Measurements from ENCODE around the gene EFTUD2. TPM values are rescaled to one million over a fixed set of nuclear protein-coding genes. Genes with fewer than 3 reads are reported as not detected.

Gene EFTUD2
- total and polyA plus RNA-seq, 11 donors: 21.3 to 106 (median 65.0) TPM

DNA sequence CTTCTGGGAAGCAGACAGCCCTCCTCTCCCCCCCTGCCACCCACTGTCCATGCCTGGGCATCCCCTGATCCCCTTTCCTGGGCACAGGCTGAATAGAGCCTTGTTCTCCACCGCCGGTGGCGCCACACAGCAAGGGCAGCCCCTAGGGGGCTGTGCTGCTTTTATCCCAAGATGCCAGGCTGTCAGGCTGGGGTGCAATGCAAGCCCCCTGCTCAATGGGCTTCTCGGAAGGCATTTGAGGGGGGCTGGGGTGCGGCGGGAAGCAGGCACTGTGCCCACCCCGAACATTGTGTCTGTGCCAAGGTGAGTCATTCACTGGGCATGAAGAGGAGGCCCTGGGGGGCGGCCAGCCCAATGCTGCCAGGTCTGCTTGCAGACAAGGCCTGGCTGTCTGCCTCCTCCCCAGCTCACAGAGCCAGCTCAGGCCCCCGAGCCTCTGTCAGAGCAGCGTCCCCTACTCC is 17.6 kb upstream of the EFTUD2 start:
- intact Hi-C loops (cut with DNase I): loop anchor here in 6 of 10 donors (5.0 to 10.0 kb wide), 3 partner anchors 178 to 278 kb away; no protein-coding TSS in a partner anchor
- H3K27ac ChIP-seq: peak overlapping the region in 11 of 12 donors; percentile 37 to 75 (median 62)

DNA sequence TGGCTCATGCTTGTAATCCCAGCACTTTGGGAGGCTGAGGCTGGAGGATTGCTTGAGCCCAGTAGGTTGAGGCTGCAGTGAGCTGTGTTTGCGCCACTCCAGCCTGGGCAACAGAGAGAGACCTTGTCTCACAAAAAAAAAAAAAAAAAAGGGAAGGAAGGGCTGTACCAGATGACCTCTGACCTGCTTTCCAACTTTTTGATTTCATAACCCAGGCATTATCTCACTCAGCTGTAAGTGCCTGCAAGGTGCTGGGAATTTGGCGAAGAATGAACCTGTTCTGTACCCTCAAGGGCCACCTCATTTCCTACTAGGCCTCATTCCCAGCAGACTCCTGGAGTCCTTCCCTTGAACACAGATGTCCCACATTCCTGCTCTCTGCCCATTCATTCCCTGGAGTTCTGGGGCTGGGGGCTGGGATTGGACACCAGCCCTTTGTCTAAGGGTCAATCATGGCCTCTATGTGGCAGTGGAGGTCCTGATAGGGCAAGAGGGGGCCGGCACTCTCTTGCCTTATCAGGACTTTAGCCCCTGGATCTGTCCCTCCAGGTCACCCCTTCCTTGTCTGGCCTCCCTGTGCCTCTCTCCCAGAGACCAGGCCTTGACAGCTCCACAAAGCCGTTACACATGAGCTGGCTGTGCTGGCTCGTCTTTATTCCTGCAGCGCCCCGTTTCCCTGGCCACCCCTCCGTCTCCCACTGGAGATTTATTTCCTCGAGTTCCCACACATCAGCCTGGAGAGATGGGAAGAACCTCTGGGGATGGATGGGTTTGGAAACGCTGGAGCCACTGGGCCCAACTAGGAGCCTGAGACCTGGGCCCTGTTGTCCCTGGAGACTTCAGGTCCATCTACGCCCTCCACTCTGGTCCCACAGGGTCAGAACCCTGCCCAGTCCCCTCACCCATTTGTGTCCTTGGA is 16.9 kb upstream of the EFTUD2 start:
- Histone ChIP-seq H3K27ac (peak overlapping the region in 11 of 12 donors; percentile 37 to 75 (median 62)), H3K9me3 (no peaks in the 10 kb centered on the region), H3K4me1 (peaks cover 0 to 38% (median 20%) of the 10 kb centered on the region in 12 donors), H3K36me3 (no peaks in the 10 kb centered on the region), H3K27me3 (peaks cover 0 to 25% (median 0%) of the 10 kb centered on the region in 9 donors), H3K4me3 (no peak overlapping the region)
- no peak for TF ChIP-seq POLR2A (IDR thresholded peaks at IDR 0.05)
- TF ChIP-seq, protein P1, sequence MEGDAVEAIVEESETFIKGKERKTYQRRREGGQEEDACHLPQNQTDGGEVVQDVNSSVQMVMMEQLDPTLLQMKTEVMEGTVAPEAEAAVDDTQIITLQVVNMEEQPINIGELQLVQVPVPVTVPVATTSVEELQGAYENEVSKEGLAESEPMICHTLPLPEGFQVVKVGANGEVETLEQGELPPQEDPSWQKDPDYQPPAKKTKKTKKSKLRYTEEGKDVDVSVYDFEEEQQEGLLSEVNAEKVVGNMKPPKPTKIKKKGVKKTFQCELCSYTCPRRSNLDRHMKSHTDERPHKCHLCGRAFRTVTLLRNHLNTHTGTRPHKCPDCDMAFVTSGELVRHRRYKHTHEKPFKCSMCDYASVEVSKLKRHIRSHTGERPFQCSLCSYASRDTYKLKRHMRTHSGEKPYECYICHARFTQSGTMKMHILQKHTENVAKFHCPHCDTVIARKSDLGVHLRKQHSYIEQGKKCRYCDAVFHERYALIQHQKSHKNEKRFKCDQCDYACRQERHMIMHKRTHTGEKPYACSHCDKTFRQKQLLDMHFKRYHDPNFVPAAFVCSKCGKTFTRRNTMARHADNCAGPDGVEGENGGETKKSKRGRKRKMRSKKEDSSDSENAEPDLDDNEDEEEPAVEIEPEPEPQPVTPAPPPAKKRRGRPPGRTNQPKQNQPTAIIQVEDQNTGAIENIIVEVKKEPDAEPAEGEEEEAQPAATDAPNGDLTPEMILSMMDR (IDR thresholded peaks at IDR 0.05): no peak
- DNase-seq (peak in 1 of 5 donors; percentile 26), ATAC-seq (peak in 1 of 4 donors; percentile 2)
- 75 to 79% (median 76%) methylated on average over 11 of the region's 11 CpGs for WGBS, 4 donors
- intact Hi-C loops (cut with DNase I): loop anchor here in 6 of 10 donors (5.0 to 10.0 kb wide), 3 partner anchors 179 to 279 kb away; no protein-coding TSS in a partner anchor

More for the DNA sequence above, 17.6 kb upstream of the EFTUD2 start:
- H3K36me3 ChIP-seq: no peaks in the 10 kb centered on the region
- DNase-seq (peak; percentile 72 to 89 (median 82)), ATAC-seq (peak; percentile 65 to 79 (median 69))
- TF ChIP-seq, protein P1 (IDR thresholded peaks at IDR 0.05): peak in 1 of 12 donors; percentile 2
- no peak for TF ChIP-seq POLR2A (IDR thresholded peaks at IDR 0.05)
- no peaks in the 10 kb centered on the region for H3K9me3 ChIP-seq
- peaks cover 0 to 19% (median 0%) of the 10 kb centered on the region in 9 donors for H3K27me3 ChIP-seq
- H3K4me1 ChIP-seq: peaks cover 0 to 40% (median 17%) of the 10 kb centered on the region in 12 donors
- no peak overlapping the region for H3K4me3 ChIP-seq
- WGBS, 4 donors: 39 to 52% (median 43%) methylated on average over 9 to 10 of the region's 10 CpGs

DNA sequence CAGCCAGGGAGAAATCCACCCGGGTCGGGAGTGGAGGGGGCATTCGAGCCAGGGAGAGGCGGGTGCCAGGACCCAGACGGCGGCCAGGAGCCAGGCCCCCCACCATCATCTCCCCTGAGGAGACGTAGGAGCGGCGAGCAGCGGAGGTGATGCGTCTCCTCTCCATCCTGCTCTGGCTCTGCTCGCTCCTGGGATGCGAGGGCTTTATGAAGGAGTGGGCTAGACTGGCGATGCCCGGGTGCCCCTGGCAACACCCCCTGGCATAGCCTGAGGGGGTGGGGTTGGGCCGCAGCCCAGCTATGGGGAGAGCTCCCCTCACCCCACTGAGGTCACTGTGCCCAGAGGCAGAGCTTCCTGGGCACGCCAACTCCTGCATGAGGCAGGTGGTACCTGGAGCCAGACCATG is 16.1 kb upstream of the EFTUD2 start, which contains the start of gene GFAP:
TSS of gene GFAP (minus strand) at position 180 of the 406 bp plus-strand sequence. CDS start at position 166, 14 bp downstream.
- ATAC-seq (no peak), DNase-seq (no peak)
- H3K4me3 ChIP-seq: no peak within 1 kb of the TSS
- intact Hi-C loops (cut with DNase I): loop anchor here in 6 of 10 donors (5.0 to 10.0 kb wide), 3 partner anchors 179 to 279 kb away; no protein-coding TSS in a partner anchor
- H3K27ac ChIP-seq: peak within 1 kb of the TSS in 11 of 12 donors; percentile 37 to 75 (median 62)
- peaks cover 0 to 38% (median 17%) of the 10 kb centered on the region in 12 donors for H3K4me1 ChIP-seq
- no peaks in the 10 kb centered on the region for H3K9me3 ChIP-seq
- peaks cover 0 to 25% (median 0%) of the 10 kb centered on the region in 9 donors for H3K27me3 ChIP-seq
- no peaks in the 10 kb centered on the region for H3K36me3 ChIP-seq
- TF ChIP-seq, protein P1 (IDR thresholded peaks at IDR 0.05): no peak
- no peak for TF ChIP-seq POLR2A (IDR thresholded peaks at IDR 0.05)
- 80 to 89% (median 83%) methylated on average over 16 to 17 of the region's 17 CpGs for WGBS, 4 donors
